MM.1S (cell line): ENCODE data around the gene CBFA2T2.
"Not testable (repeated sequence)": the region's sequence is repeated elsewhere in the genome, so short reads cannot be mapped to it uniquely, and the experiment has no call there.

Experiments
- DNase-seq: peaks from one replicate; pipeline ENCODE4 v3.0.0-alpha.2; 2015
- H2AFZ ChIP-seq: fragments of 300-600 bp; sonication (generic); 2 replicates; pipeline ENCODE4 v1.6.0; 2016; ENCODE audit warnings: antibody characterized with exemption, low read length
- H3F3A ChIP-seq: fragments of 300-600 bp; sonication (generic); 2 replicates; pipeline ENCODE4 v1.6.1; 2016; ENCODE audit warnings: mild to moderate bottlenecking, antibody characterized with exemption, low read length, moderate library complexity, mixed read lengths; ENCODE audit not compliant: insufficient read depth
- H3K27ac ChIP-seq: fragments of 300-600 bp; sonication (generic); 2 replicates; pipeline ENCODE4 v1.5.1; 2016; ENCODE audit warnings: mild to moderate bottlenecking, low read length
- H3K27me3 ChIP-seq: fragments of 300-600 bp; sonication (generic); replicated peaks from 2 replicates; pipeline ENCODE4 v1.6.0; 2016; ENCODE audit warnings: low read length; ENCODE audit not compliant: insufficient read depth
- H3K36me3 ChIP-seq: fragments of 300-600 bp; sonication (generic); replicated peaks from 2 replicates; pipeline ENCODE4 v1.6.1; 2016; ENCODE audit warnings: mild to moderate bottlenecking, low read length, mixed read lengths; ENCODE audit not compliant: insufficient read depth
- H3K4me1 ChIP-seq: fragments of 300-600 bp; sonication (generic); 2 replicates; pipeline ENCODE4 v1.6.1; 2016; ENCODE audit warnings: low read length, mixed read lengths
- H3K4me2 ChIP-seq: fragments of 300-600 bp; sonication (generic); 2 replicates; pipeline ENCODE4 v1.6.0; 2016; ENCODE audit warnings: low read depth, low read length
- H3K4me3 ChIP-seq: fragments of 300-600 bp; sonication (generic); 2 replicates; pipeline ENCODE4 v1.5.1; 2016; ENCODE audit warnings: low read length, mixed read lengths
- H3K79me2 ChIP-seq: fragments of 300-600 bp; sonication (generic); 2 replicates; pipeline ENCODE4 v1.6.1; 2016; ENCODE audit warnings: mixed run types, low read length, mixed read lengths
- H3K9ac ChIP-seq: fragments of 300-600 bp; sonication (generic); 2 replicates; pipeline ENCODE4 v1.6.1; 2016; ENCODE audit warnings: low read length, mixed read lengths
- H3K9me2 ChIP-seq: fragments of 300-600 bp; sonication (generic); replicated peaks from 2 replicates; pipeline ENCODE4 v1.6.1; 2016; ENCODE audit warnings: mild to moderate bottlenecking, low read length, mixed read lengths; ENCODE audit not compliant: insufficient read depth
- H3K9me3 ChIP-seq: fragments of 300-600 bp; sonication (generic); replicated peaks from 2 replicates; pipeline ENCODE4 v1.6.1; 2016; ENCODE audit warnings: mild to moderate bottlenecking, low read length, mixed read lengths; ENCODE audit not compliant: insufficient read depth
- H4K20me1 ChIP-seq: fragments of 300-600 bp; sonication (generic); 2 replicates; pipeline ENCODE4 v1.6.1; 2016; ENCODE audit warnings: mild to moderate bottlenecking, low read length, moderate library complexity, mixed read lengths; ENCODE audit not compliant: insufficient read depth
- EZH2 ChIP-seq: fragments of 300-600 bp; sonication (generic); optimal IDR thresholded peaks from 2 replicates; pipeline ENCODE3; 2017; ENCODE audit warnings: low read depth, mild to moderate bottlenecking, antibody characterized with exemption, low read length, mixed read lengths
- EZH2phosphoT487 ChIP-seq: fragments of 300-600 bp; sonication (generic); IDR thresholded peaks from 2 replicates; pipeline ENCODE4 v1.6.1; 2018; ENCODE audit warnings: antibody characterized with exemption, low read length
- TF ChIP-seq, protein P1 (sequence below): fragments of 300-600 bp; sonication (generic); IDR thresholded peaks from 2 replicates; pipeline ENCODE4 v1.5.1; 2016; ENCODE audit warnings: antibody characterized with exemption, low read length, mixed read lengths

Gene CBFA2T2

DNA sequence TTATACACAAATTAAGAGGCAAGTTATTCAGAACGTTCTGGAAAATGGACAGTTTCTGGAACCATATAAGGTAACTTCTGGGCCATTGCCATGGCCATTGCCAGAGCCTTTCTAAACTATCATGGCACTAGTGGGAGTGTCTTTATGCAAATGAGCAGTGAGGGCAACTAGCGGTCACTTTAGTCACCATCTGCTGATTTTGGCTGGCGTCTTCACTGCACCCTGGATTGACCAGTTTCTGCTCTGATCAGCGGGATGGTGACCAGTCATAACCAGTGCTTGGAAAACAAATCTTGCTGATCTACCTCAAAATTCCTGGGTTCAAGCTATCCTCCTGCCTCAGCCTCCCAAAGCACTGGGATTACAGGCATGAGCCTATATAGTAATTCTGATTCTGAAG lies 39.0 kb upstream of the CBFA2T2 start:
- no peak overlapping the region for H3K4me3 ChIP-seq
- H3K9ac ChIP-seq, result no peak overlapping the region
- DNase-seq, result no peak
- no peak for TF ChIP-seq EZH2
- TF ChIP-seq, protein P1, sequence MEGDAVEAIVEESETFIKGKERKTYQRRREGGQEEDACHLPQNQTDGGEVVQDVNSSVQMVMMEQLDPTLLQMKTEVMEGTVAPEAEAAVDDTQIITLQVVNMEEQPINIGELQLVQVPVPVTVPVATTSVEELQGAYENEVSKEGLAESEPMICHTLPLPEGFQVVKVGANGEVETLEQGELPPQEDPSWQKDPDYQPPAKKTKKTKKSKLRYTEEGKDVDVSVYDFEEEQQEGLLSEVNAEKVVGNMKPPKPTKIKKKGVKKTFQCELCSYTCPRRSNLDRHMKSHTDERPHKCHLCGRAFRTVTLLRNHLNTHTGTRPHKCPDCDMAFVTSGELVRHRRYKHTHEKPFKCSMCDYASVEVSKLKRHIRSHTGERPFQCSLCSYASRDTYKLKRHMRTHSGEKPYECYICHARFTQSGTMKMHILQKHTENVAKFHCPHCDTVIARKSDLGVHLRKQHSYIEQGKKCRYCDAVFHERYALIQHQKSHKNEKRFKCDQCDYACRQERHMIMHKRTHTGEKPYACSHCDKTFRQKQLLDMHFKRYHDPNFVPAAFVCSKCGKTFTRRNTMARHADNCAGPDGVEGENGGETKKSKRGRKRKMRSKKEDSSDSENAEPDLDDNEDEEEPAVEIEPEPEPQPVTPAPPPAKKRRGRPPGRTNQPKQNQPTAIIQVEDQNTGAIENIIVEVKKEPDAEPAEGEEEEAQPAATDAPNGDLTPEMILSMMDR, result no peak
- TF ChIP-seq EZH2phosphoT487, result no peak
- H3K9me3 ChIP-seq, result no peaks in the 10 kb centered on the region
- no peaks in the 10 kb centered on the region for H3F3A ChIP-seq
- H3K4me2 ChIP-seq, result no peak overlapping the region
- no peaks in the 10 kb centered on the region for H3K36me3 ChIP-seq
- H3K9me2 ChIP-seq, result no peaks in the 10 kb centered on the region
- no peak overlapping the region for H3K27ac ChIP-seq
- no peaks in the 10 kb centered on the region for H3K79me2 ChIP-seq
- H4K20me1 ChIP-seq, result no peaks in the 10 kb centered on the region
- H3K4me1 ChIP-seq, result no peaks in the 10 kb centered on the region
- H2AFZ ChIP-seq, result no peak overlapping the region
- no peaks in the 10 kb centered on the region for H3K27me3 ChIP-seq

GRCh38 chr20:33456916-33457642 lies 32.8 kb upstream of the CBFA2T2 start:
- not testable (repeated sequence) for H3K4me1 ChIP-seq, H4K20me1 ChIP-seq, H3K27ac ChIP-seq, H3K9me3 ChIP-seq, H3K4me3 ChIP-seq, H3K27me3 ChIP-seq, H2AFZ ChIP-seq, H3K9me2 ChIP-seq, H3K9ac ChIP-seq, H3F3A ChIP-seq, H3K79me2 ChIP-seq, H3K36me3 ChIP-seq, H3K4me2 ChIP-seq
- peak; percentile 71 for DNase-seq
- TF ChIP-seq, protein P1, result peak; percentile 95

DNA sequence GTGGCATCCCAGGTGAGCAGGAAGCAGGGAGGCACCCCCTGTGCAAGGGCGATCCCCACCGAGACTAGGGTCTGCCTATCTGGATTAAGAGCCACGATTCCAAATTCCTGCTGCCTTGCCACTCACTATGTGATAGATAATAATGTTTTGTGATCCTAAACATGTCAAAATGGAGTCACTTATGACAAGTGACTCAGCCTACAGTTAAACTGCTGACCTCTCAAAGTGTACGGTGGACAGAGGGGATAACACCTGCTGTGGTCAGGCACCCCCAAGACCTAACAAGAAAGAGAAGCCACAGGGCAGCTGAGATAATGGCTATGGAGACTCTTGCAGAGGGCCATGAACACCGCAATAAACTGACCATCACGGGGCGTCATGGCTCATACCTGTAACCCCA lies 30.3 kb upstream of the CBFA2T2 start:
- H2AFZ ChIP-seq, result no peak overlapping the region
- no peak overlapping the region for H3K4me3 ChIP-seq
- no peaks in the 10 kb centered on the region for H3K9me2 ChIP-seq
- H4K20me1 ChIP-seq, result no peaks in the 10 kb centered on the region
- H3F3A ChIP-seq, result no peaks in the 10 kb centered on the region
- H3K27me3 ChIP-seq, result no peaks in the 10 kb centered on the region
- H3K27ac ChIP-seq, result no peak overlapping the region
- no peaks in the 10 kb centered on the region for H3K9me3 ChIP-seq
- DNase-seq, result no peak
- TF ChIP-seq, protein P1, result no peak
- no peak for TF ChIP-seq EZH2
- no peak for TF ChIP-seq EZH2phosphoT487
- no peak overlapping the region for H3K4me2 ChIP-seq
- no peaks in the 10 kb centered on the region for H3K79me2 ChIP-seq
- H3K9ac ChIP-seq, result no peak overlapping the region
- H3K4me1 ChIP-seq, result no peaks in the 10 kb centered on the region
- no peaks in the 10 kb centered on the region for H3K36me3 ChIP-seq
